K562 (cell line): ENCODE results near the gene TTYH2. TPM values are rescaled to one million over a fixed set of nuclear protein-coding genes. Genes with fewer than 3 reads are reported as not detected.
A peak's percentile ranks its signal among the peaks of the same experiment; 100 is the strongest.

Experiments
- CHD7 ChIP-seq: fragments of 200-600 bp; sonication (generic); IDR thresholded peaks from one replicate; pipeline ENCODE4 v1.6.1; 2012; ENCODE audit warnings: mild to moderate bottlenecking, low read depth, low read length, inconsistent platforms
- GABPB2 ChIP-seq: fragments of 250-450 bp; sonication (Bioruptor Pico); conservative IDR thresholded peaks from 2 replicates; pipeline ENCODE4 v1.5.1; 2021; ENCODE audit warnings: mild to moderate bottlenecking
- GATA2 ChIP-seq: sonication (generic); formaldehyde crosslinking; IDR thresholded peaks from 2 replicates; pipeline ENCODE4 v1.4.0; 2020; ENCODE audit warnings: mild to moderate bottlenecking, missing genetic modification reagents
- LEF1 ChIP-seq: fragments of 450-650 bp; IDR thresholded peaks from 2 replicates; pipeline ENCODE4 v1.6.1; 2016; ENCODE audit warnings: mild to moderate bottlenecking
- MTA3 ChIP-seq: fragments of 450-650 bp; formaldehyde crosslinking; IDR thresholded peaks from 2 replicates; pipeline ENCODE4 v1.6.1; 2017; ENCODE audit warnings: mild to moderate bottlenecking, borderline replicate concordance
- U2AF2 ChIP-seq: fragments of 200-400 bp; formaldehyde crosslinking; optimal IDR thresholded peaks from 2 replicates; pipeline ENCODE3; 2017; ENCODE audit warnings: low read depth, mild to moderate bottlenecking, low read length
- ZNF407 ChIP-seq: fragments of 450-650 bp; IDR thresholded peaks from 2 replicates; pipeline ENCODE4 v1.6.1; 2016; ENCODE audit warnings: low read depth
- polyA plus RNA-seq, 8 experiments: library from polyadenylated mRNA; depleted of rRNA in 4 of 8; stranded (reverse) in 5 of 8; unstranded in 3 of 8; fragments of >200 nt; fragmentation: Nextera tagmentation in 2 of 8; fragmentation: Illumina TruSeq in 1 of 8; extraction: Ambion mirVana in 2 of 8; extraction: Trizol in 1 of 8; gene quantifications; 2 replicates each; pipeline versions ENCODE4 v1.2.1 to v1.2.3, GENCODE V29; 2011 to 2014; ENCODE audit warnings: inconsistent platforms in 1 of 8, missing spikeins in 1 of 8
- total RNA-seq, 7 experiments: library from RNA; depleted of rRNA in 6 of 7; stranded (reverse); fragments of >200 nt in 6 of 7; fragmentation: Illumina TruSeq in 2 of 7; extraction: Trizol in 2 of 7; gene quantifications; 2 replicates each; pipeline versions ENCODE4 v1.2.1 to v1.2.3, GENCODE V29; 2011 to 2021; ENCODE audit warnings: low replicate concordance in 1 of 7

Gene TTYH2
- total and polyA plus RNA-seq, 9 of the 15 experiments (the other 6 are each of a cell fraction or from before 2014, with no cell fraction given): 0.03 to 2.0 (median 0.91) TPM

- no peak for TF ChIP-seq ZNF407
- no peak for TF ChIP-seq MTA3
- no peak for TF ChIP-seq U2AF2
- peak; percentile 61 for TF ChIP-seq GATA2 (CRISPR knock-in tag)
- no peak for TF ChIP-seq CHD7
- TF ChIP-seq LEF1: no peak
- no peak for TF ChIP-seq GABPB2 (CRISPR knock-in tag)
These were observed 94.8 kb downstream of the TTYH2 start (continued) for GRCh38 chr17:74307984-74308773.
